Transverse colon (tissue), 4 donors: ENCODE data around the gene NOTCH1. TPM values are rescaled to one million over a fixed set of nuclear protein-coding genes. Genes with fewer than 3 reads are reported as not detected.

Experiments
- DNase-seq: peaks from one replicate; pipeline ENCODE4 v3.0.0-alpha.2; 2019
- H3K27ac ChIP-seq, 4 donors: fragments of 200-600 bp; sonication (generic); 2 replicates each; pipeline ENCODE4 v1.5.1; 2016 to 2018; ENCODE audit warnings: inconsistent platforms in 4 of 4
- H3K27me3 ChIP-seq: fragments of 200-600 bp; sonication (generic); 2 replicates; pipeline ENCODE4 v1.5.1; 2017; ENCODE audit warnings: inconsistent platforms
- H3K36me3 ChIP-seq, 4 donors: fragments of 200-600 bp; sonication (generic); 2 replicates each; pipeline ENCODE4 v1.5.1; 2017 to 2019; ENCODE audit warnings: inconsistent platforms in 4 of 4
- H3K4me1 ChIP-seq, 4 donors: fragments of 200-600 bp; sonication (generic); 2 replicates each; pipeline ENCODE4 v1.5.1; 2017 to 2020; ENCODE audit warnings: inconsistent platforms in 4 of 4
- H3K4me3 ChIP-seq, 4 donors: fragments of 200-600 bp; sonication (generic); 1 replicate in 1 of 4; 2 replicates in 3 of 4; pipeline versions ENCODE4 v1.5.1 to v1.6.1; 2017 to 2019; ENCODE audit warnings: inconsistent platforms in 4 of 4
- H3K9me3 ChIP-seq, 2 donors: fragments of 200-600 bp; sonication (generic); 2 replicates each; pipeline ENCODE4 v1.5.1; 2017 to 2019; ENCODE audit warnings: inconsistent platforms in 2 of 2
- CTCF ChIP-seq, 5 experiments: fragments of 200-600 bp in 3 of 5; fragments of 450-650 bp in 2 of 5; sonication (generic) in 3 of 5; IDR thresholded peaks; 1 replicate in 2 of 5; 2 replicates in 3 of 5; pipeline ENCODE4 v1.5.1; 2016 to 2017; ENCODE audit warnings: antibody characterized with exemption in 5 of 5, inconsistent platforms in 3 of 5, mild to moderate bottlenecking in 2 of 5, moderate library complexity in 1 of 5
- EP300 ChIP-seq: sonication (generic); formaldehyde crosslinking; IDR thresholded peaks from one replicate; pipeline ENCODE4 v1.6.1; 2017; ENCODE audit warnings: antibody characterized with exemption, low read depth
- POLR2A ChIP-seq: fragments of 450-650 bp; IDR thresholded peaks from one replicate; pipeline ENCODE4 v1.6.1; 2016; ENCODE audit warnings: antibody characterized with exemption, mild to moderate bottlenecking, moderate library complexity
- POLR2AphosphoS5 ChIP-seq, 3 donors: sonication (generic); formaldehyde crosslinking; IDR thresholded peaks; one replicate each; pipeline ENCODE4 v1.6.1; 2016; ENCODE audit warnings: antibody characterized with exemption in 3 of 3
- WGBS, 2 donors: methylation state at CpG; one replicate each; pipeline ENCODE4 v1.1.5; 2018; ENCODE audit warnings: low coverage in 1 of 2; 5-methylcytosine and 5-hydroxymethylcytosine counted together
- in situ Hi-C, 4 donors: fragments of 200-750 bp; cut with MboI; loops; one replicate each; pipeline versions ENCODE4 v1.15.0 to v1.15.1; 2017; ENCODE audit warnings: low sequenced_read_pairs in 3 of 4, low pct_ligation_motif_present in 1 of 4, low pct_unique_long_range_greater_than_20kb in 1 of 4
- intact Hi-C: fragments of 100-400 bp; cut with DNase I; formaldehyde crosslinking; loops from one replicate; pipeline ENCODE4 v1.15.1; 2023; ENCODE audit warnings: low total_unique reads
- total RNA-seq, 4 donors: library from RNA; depleted of rRNA; stranded (reverse); fragments of >200 nt; gene quantifications; one replicate each; pipeline ENCODE4 v1.1.0, GENCODE V29; 2016

Gene NOTCH1
- total RNA-seq, 4 donors from 2014 or later: 48.2 to 154 (median 98.2) TPM

DNA sequence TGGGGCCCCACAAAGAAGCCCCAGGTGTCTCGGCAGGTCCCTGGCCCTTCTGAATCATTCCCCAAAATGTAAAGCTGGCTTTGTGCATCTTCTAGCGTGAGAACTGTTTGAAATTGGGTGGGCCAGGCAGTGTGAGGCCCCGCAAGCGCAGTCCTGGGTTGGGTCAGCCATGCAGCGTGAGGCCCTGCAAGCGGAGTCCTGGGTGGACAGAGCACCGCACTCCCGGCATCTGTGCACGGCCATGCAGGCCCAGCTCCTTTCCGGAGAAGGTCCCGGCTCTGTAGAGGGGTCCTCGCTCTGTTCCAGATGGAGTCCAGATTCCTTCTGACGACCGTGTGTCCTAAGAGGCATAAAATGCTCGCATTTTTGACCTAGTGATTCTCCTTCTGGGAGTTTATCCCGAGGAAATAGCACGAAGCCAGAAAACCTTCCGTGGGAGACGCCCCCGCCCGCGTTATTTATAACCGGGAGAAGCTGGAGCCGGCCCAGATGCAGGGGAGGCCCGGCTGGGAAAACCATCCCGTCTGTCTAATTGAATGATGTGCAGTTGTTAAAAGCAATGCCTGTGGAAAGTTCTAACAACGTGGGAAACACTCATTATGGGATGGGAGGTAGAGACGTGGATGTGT, 19.4 kb upstream of the NOTCH1 start:
- peak in 2 of 3 donors; percentile 12 to 20 for TF ChIP-seq POLR2AphosphoS5 (IDR thresholded peaks at IDR 0.05)
- no peak for TF ChIP-seq EP300
- in situ Hi-C loops (no loop called here), intact Hi-C loops (no loop called here)
- no peak for DNase-seq
- Histone ChIP-seq H3K27ac (peak overlapping the region; percentile 50 to 88 (median 65)), H3K36me3 (no peaks in the 10 kb centered on the region), H3K4me1 (peaks cover 38 to 56% (median 40%) of the 10 kb centered on the region in 4 donors), H3K9me3 (no peaks in the 10 kb centered on the region), H3K27me3 (no peaks in the 10 kb centered on the region), H3K4me3 (no peak overlapping the region)
- WGBS, 2 donors: 30 to 60% methylated on average over 2 to 25 of the region's 28 CpGs

- 74% methylated on average over 15 of the region's 21 CpGs; no CpG with 5 or more reads in 1 of the 2 donors for WGBS, 2 donors
- intact Hi-C loops: no loop called here
- in situ Hi-C loops: no loop called here
- Histone ChIP-seq H3K27me3 (no peaks in the 10 kb centered on the region), H3K36me3 (no peaks in the 10 kb centered on the region), H3K4me1 (peaks cover 38 to 56% (median 40%) of the 10 kb centered on the region in 4 donors), H3K27ac (peak overlapping the region; percentile 50 to 88 (median 65)), H3K4me3 (no peak overlapping the region), H3K9me3 (peaks cover 0 to 1% of the 10 kb centered on the region in 2 donors)
- TF ChIP-seq POLR2A: no peak
- TF ChIP-seq POLR2AphosphoS5 (IDR thresholded peaks at IDR 0.05): no peak
- TF ChIP-seq CTCF (IDR thresholded peaks at IDR 0.05): peak in 4 of 5 experiments; percentile 15 to 33 (median 18)
- DNase-seq: no peak
These were observed 18.6 kb upstream of the NOTCH1 start for GRCh38 chr9:136564379-136564988.

DNA sequence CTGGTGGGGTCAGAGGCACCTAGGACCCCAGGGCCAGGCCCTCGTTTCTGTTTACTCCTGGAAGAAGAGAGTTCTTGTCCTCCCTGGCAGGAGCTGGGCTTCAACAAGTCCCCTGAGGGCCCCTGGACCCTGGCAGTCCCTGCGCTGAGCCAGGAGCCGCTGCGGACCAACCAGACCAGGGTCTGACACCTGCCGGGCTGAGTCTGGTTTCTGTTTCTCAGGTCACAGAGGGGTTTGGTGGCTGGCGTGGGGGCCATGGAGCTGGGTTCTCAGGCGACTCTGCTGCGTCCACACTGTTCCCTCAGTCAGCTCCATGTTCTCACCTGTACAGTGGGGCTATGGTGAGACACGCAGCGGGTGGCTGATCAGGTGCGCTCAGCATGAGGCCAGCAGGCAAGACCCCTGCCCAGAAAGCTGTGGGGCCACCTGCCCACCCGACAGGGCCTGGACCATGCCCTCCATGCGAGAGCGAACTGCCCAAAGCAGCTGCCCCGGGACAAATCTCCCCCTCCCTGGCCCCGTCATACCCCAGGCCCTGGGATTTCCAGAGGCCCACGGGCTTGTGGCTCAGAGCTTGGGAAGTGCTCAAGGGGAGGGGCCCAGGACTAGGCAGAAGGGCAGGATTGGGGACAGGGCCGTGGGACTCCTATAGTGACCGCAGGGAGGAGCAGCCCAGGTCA, 17.9 kb upstream of the NOTCH1 start:
- H3K27me3 ChIP-seq: no peaks in the 10 kb centered on the region
- H3K27ac ChIP-seq: peak overlapping the region; percentile 50 to 88 (median 65)
- peaks cover 36 to 52% (median 38%) of the 10 kb centered on the region in 4 donors for H3K4me1 ChIP-seq
- intact Hi-C loops: no loop called here
- DNase-seq: no peak
- no peaks in the 10 kb centered on the region for H3K36me3 ChIP-seq
- TF ChIP-seq POLR2A (no peak), CTCF (IDR thresholded peaks at IDR 0.05) (no peak), EP300 (no peak), POLR2AphosphoS5 (IDR thresholded peaks at IDR 0.05) (no peak)
- no peak overlapping the region for H3K4me3 ChIP-seq
- in situ Hi-C loops: no loop called here
- peaks cover 0 to 4% of the 10 kb centered on the region in 2 donors for H3K9me3 ChIP-seq
- WGBS, 2 donors: 79% methylated on average over 18 of the region's 19 CpGs; no CpG with 5 or more reads in 1 of the 2 donors

- Histone ChIP-seq H3K4me3 (no peak overlapping the region), H3K27me3 (no peaks in the 10 kb centered on the region), H3K4me1 (peaks cover 28 to 43% (median 30%) of the 10 kb centered on the region in 4 donors), H3K36me3 (no peaks in the 10 kb centered on the region), H3K9me3 (peaks cover 0 to 4% of the 10 kb centered on the region in 2 donors), H3K27ac (no peak overlapping the region)
- DNase-seq: no peak
- intact Hi-C loops: no loop called here
- in situ Hi-C loops: no loop called here
- TF ChIP-seq EP300 (no peak), POLR2AphosphoS5 (IDR thresholded peaks at IDR 0.05) (no peak), POLR2A (no peak), CTCF (IDR thresholded peaks at IDR 0.05) (no peak)
- WGBS, 2 donors: 74% methylated on average over 24 of the region's 24 CpGs; no CpG with 5 or more reads in 1 of the 2 donors
These were observed 17.1 kb upstream of the NOTCH1 start for GRCh38 chr9:136562746-136563495.
